GM23338 (cell line): ENCODE results near the gene COA6. TPM values are rescaled to one million over a fixed set of nuclear protein-coding genes. Genes with fewer than 3 reads are reported as not detected.

ENCODE experiments used
- ATAC-seq: fragments of 200-7000 bp; cut with Tn5 transposase; 3 replicates; pipeline ENCODE4 v1.9.1; 2020
- DNase-seq: peaks from one replicate; pipeline ENCODE4 v3.0.0-alpha.2; 2015; ENCODE audit warnings: low spot score
- H2AFZ ChIP-seq: fragments of 200-600 bp; sonication (generic); 2 replicates; pipeline ENCODE4 v1.8.0; 2016; ENCODE audit warnings: antibody characterized with exemption, mild to moderate bottlenecking, moderate library complexity
- H3F3A ChIP-seq: fragments of 200-600 bp; sonication (generic); replicated peaks from 2 replicates; pipeline ENCODE4 v1.8.0; 2017; ENCODE audit warnings: antibody characterized with exemption, mixed run types, low read depth
- H3K27ac ChIP-seq: fragments of 200-600 bp; sonication (generic); 2 replicates; pipeline ENCODE4 v1.6.1; 2016; ENCODE audit warnings: low read depth
- H3K27me3 ChIP-seq: fragments of 200-600 bp; sonication (generic); 2 replicates; pipeline ENCODE4 v1.8.0; 2016; ENCODE audit warnings: mild to moderate bottlenecking, mixed run types, moderate library complexity; ENCODE audit not compliant: insufficient read depth
- H3K36me3 ChIP-seq: fragments of 200-600 bp; sonication (generic); 2 replicates; pipeline ENCODE4 v1.8.0; 2016; ENCODE audit warnings: mild to moderate bottlenecking; ENCODE audit not compliant: insufficient read depth
- H3K4me1 ChIP-seq: fragments of 200-600 bp; sonication (generic); 2 replicates; pipeline ENCODE4 v1.8.0; 2016; ENCODE audit warnings: mild to moderate bottlenecking, moderate library complexity; ENCODE audit not compliant: insufficient read depth
- H3K4me2 ChIP-seq: fragments of 200-600 bp; sonication (generic); 2 replicates; pipeline ENCODE4 v1.7.1; 2017; ENCODE audit warnings: mixed run types
- H3K4me3 ChIP-seq: fragments of 200-600 bp; sonication (generic); 2 replicates; pipeline ENCODE4 v1.6.1; 2016; ENCODE audit warnings: mixed run types
- H3K79me2 ChIP-seq: fragments of 200-600 bp; sonication (generic); replicated peaks from 2 replicates; pipeline ENCODE4 v1.8.0; 2017; ENCODE audit warnings: mild to moderate bottlenecking; ENCODE audit not compliant: insufficient read depth
- H3K9me2 ChIP-seq: fragments of 200-600 bp; sonication (generic); 2 replicates; pipeline ENCODE4 v1.8.0; 2017; ENCODE audit not compliant: insufficient read depth
- H4K20me1 ChIP-seq: fragments of 200-600 bp; sonication (generic); replicated peaks from 2 replicates; pipeline ENCODE4 v1.8.0; 2017; ENCODE audit warnings: mild to moderate bottlenecking; ENCODE audit not compliant: insufficient read depth
- H3K27ac Mint-ChIP-seq: 2 replicates; pipeline ENCODE4 v1.8.0; 2020; ENCODE audit warnings: inconsistent platforms, mild to moderate bottlenecking, moderate library complexity, mixed read lengths
- H3K27me3 Mint-ChIP-seq: 3 replicates; pipeline ENCODE4 v1.8.0; 2022; ENCODE audit warnings: low read depth, mild to moderate bottlenecking, moderate library complexity, mixed read lengths, inconsistent platforms; ENCODE audit not compliant: insufficient read depth, poor library complexity
- H3K36me3 Mint-ChIP-seq: 3 replicates; pipeline ENCODE4 v1.8.0; 2021; ENCODE audit warnings: low read depth, mild to moderate bottlenecking, inconsistent platforms, moderate library complexity, mixed read lengths
- H3K4me1 Mint-ChIP-seq: 3 replicates; pipeline ENCODE4 v1.8.0; 2020; ENCODE audit warnings: mild to moderate bottlenecking, inconsistent platforms, mixed read lengths
- H3K4me3 Mint-ChIP-seq: 3 replicates; pipeline ENCODE4 v1.8.0; 2021; ENCODE audit warnings: moderate library complexity, mild to moderate bottlenecking, inconsistent platforms, mixed read lengths
- H3K9me3 Mint-ChIP-seq: 3 replicates; pipeline ENCODE4 v1.8.0; 2020; ENCODE audit warnings: moderate library complexity, mild to moderate bottlenecking, inconsistent platforms, mixed read lengths
- CREB1 ChIP-seq: fragments of 250-450 bp; sonication (Bioruptor Pico); IDR thresholded peaks from 2 replicates; pipeline ENCODE4 v1.5.0; 2020; ENCODE audit warnings: low read depth, mild to moderate bottlenecking, moderate library complexity
- CTCF ChIP-seq, 2 experiments: fragments of 200-600 bp in 1 of 2; sonication (generic) in 1 of 2; conservative IDR thresholded peaks; 2 replicates each; pipeline versions ENCODE4 v1.5.1 to v1.6.1; 2016 to 2017; ENCODE audit warnings: antibody characterized with exemption in 2 of 2, low read depth in 2 of 2, mild to moderate bottlenecking in 2 of 2, moderate library complexity in 1 of 2
- ETS1 ChIP-seq: IDR thresholded peaks from 2 replicates; pipeline ENCODE4 v1.6.1; 2016; ENCODE audit warnings: antibody characterized with exemption
- EZH2 ChIP-seq: fragments of 200-600 bp; sonication (generic); IDR thresholded peaks from one replicate; pipeline ENCODE4 v1.8.0; 2017; ENCODE audit warnings: antibody characterized with exemption, mild to moderate bottlenecking, low read depth; ENCODE audit not compliant: unreplicated experiment
- JUNB ChIP-seq: IDR thresholded peaks from one replicate; pipeline ENCODE4 v1.6.1; 2016; ENCODE audit warnings: antibody characterized with exemption; ENCODE audit not compliant: unreplicated experiment
- NANOG ChIP-seq: IDR thresholded peaks from 2 replicates; pipeline ENCODE4 v1.6.1; 2016; ENCODE audit warnings: antibody characterized with exemption, borderline replicate concordance
- STAT1 ChIP-seq: IDR thresholded peaks from one replicate; pipeline ENCODE4 v1.6.1; 2016; ENCODE audit warnings: antibody characterized with exemption; ENCODE audit not compliant: unreplicated experiment
- ZNF331 ChIP-seq: fragments of 250-450 bp; sonication (Bioruptor Pico); IDR thresholded peaks from 2 replicates; pipeline ENCODE4 v1.5.0; 2020; ENCODE audit warnings: low read depth, mild to moderate bottlenecking, moderate library complexity
- polyA plus RNA-seq: library from polyadenylated mRNA; unstranded; fragments of >200 nt; fragmentation: Nextera tagmentation; extraction: Ambion mirVana; gene quantifications from 2 replicates; pipeline ENCODE4 v1.2.1, GENCODE V29; 2016
- total RNA-seq: library from RNA; depleted of rRNA; stranded (reverse); fragments of >200 nt; shearing (Covaris generic); gene quantifications from 2 replicates; pipeline ENCODE4 v1.2.3, GENCODE V29; 2014
- TF ChIP-seq, protein P1 (sequence below): fragments of 250-450 bp; sonication (Bioruptor Pico); IDR thresholded peaks from 2 replicates; pipeline ENCODE4 v1.5.0; 2020; ENCODE audit warnings: mild to moderate bottlenecking, moderate library complexity
- TF ChIP-seq, protein P2 (sequence below): IDR thresholded peaks from one replicate; pipeline ENCODE4 v1.6.1; 2018; ENCODE audit warnings: antibody characterized with exemption; ENCODE audit not compliant: unreplicated experiment

Gene COA6
- total and polyA plus RNA-seq, 2 experiments from 2014 or later, result 20.7 to 156 TPM

- TF ChIP-seq, protein P1, sequence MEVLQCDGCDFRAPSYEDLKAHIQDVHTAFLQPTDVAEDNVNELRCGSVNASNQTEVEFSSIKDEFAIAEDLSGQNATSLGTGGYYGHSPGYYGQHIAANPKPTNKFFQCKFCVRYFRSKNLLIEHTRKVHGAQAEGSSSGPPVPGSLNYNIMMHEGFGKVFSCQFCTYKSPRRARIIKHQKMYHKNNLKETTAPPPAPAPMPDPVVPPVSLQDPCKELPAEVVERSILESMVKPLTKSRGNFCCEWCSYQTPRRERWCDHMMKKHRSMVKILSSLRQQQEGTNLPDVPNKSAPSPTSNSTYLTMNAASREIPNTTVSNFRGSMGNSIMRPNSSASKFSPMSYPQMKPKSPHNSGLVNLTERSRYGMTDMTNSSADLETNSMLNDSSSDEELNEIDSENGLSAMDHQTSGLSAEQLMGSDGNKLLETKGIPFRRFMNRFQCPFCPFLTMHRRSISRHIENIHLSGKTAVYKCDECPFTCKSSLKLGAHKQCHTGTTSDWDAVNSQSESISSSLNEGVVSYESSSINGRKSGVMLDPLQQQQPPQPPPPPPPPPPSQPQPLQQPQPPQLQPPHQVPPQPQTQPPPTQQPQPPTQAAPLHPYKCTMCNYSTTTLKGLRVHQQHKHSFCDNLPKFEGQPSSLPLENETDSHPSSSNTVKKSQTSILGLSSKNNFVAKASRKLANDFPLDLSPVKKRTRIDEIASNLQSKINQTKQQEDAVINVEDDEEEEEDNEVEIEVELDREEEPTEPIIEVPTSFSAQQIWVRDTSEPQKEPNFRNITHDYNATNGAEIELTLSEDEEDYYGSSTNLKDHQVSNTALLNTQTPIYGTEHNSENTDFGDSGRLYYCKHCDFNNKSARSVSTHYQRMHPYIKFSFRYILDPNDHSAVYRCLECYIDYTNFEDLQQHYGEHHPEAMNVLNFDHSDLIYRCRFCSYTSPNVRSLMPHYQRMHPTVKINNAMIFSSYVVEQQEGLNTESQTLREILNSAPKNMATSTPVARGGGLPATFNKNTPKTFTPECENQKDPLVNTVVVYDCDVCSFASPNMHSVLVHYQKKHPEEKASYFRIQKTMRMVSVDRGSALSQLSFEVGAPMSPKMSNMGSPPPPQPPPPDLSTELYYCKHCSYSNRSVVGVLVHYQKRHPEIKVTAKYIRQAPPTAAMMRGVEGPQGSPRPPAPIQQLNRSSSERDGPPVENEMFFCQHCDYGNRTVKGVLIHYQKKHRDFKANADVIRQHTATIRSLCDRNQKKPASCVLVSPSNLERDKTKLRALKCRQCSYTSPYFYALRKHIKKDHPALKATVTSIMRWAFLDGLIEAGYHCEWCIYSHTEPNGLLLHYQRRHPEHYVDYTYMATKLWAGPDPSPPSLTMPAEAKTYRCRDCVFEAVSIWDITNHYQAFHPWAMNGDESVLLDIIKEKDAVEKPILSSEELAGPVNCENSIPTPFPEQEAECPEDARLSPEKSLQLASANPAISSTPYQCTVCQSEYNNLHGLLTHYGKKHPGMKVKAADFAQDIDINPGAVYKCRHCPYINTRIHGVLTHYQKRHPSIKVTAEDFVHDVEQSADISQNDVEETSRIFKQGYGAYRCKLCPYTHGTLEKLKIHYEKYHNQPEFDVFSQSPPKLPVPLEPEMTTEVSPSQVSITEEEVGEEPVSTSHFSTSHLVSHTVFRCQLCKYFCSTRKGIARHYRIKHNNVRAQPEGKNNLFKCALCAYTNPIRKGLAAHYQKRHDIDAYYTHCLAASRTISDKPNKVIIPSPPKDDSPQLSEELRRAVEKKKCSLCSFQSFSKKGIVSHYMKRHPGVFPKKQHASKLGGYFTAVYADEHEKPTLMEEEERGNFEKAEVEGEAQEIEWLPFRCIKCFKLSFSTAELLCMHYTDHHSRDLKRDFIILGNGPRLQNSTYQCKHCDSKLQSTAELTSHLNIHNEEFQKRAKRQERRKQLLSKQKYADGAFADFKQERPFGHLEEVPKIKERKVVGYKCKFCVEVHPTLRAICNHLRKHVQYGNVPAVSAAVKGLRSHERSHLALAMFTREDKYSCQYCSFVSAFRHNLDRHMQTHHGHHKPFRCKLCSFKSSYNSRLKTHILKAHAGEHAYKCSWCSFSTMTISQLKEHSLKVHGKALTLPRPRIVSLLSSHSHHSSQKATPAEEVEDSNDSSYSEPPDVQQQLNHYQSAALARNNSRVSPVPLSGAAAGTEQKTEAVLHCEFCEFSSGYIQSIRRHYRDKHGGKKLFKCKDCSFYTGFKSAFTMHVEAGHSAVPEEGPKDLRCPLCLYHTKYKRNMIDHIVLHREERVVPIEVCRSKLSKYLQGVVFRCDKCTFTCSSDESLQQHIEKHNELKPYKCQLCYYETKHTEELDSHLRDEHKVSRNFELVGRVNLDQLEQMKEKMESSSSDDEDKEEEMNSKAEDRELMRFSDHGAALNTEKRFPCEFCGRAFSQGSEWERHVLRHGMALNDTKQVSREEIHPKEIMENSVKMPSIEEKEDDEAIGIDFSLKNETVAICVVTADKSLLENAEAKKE (CRISPR knock-in tag), result no peak
- TF ChIP-seq CTCF (conservative IDR thresholded peaks at IDR 0.05; ENCODE audit: low read depth in 2 of 2) (no peak), ZNF331 (CRISPR knock-in tag) (no peak)
Observed at GRCh38 chr1:234430691-234431090, 57.4 kb downstream of the COA6 start (continued).

DNA sequence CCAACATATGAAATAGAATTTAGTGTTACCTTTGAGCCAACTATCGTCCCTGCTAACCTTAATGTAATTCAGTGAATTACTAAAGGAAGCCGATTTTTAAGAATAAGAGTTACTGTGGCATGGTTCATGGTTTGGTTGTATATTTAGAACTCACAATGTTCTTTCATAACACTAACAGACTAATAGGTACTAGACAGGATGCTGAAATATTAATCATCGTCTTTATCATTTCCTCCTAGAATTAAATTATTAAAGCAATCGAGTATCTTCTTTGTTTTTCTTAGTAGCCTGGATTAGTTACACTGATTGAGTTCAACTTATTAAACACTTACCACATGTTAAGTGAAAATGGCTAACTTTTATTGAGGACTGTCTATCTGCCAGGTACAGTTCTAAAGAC lies 58.0 kb downstream of the COA6 start:
- H3K27ac Mint-ChIP-seq, result no peak overlapping the region
- H2AFZ ChIP-seq, result no peak overlapping the region
- no peaks in the 10 kb centered on the region for H3K4me1 ChIP-seq
- no peaks in the 10 kb centered on the region for H3K79me2 ChIP-seq
- no peaks in the 10 kb centered on the region for H3K27me3 Mint-ChIP-seq
- H3F3A ChIP-seq, result no peaks in the 10 kb centered on the region
- H3K27me3 ChIP-seq, result no peaks in the 10 kb centered on the region
- no peak overlapping the region for H3K4me2 ChIP-seq
- H3K4me3 ChIP-seq, result no peak overlapping the region
- peaks cover 37% of the 10 kb centered on the region for H3K36me3 Mint-ChIP-seq
- H4K20me1 ChIP-seq, result no peaks in the 10 kb centered on the region
- ATAC-seq (no peak), DNase-seq (no peak)
- H3K9me3 Mint-ChIP-seq, result no peaks in the 10 kb centered on the region
- peaks cover 8% of the 10 kb centered on the region; the same call in 1 of the 2 replicates for H3K36me3 ChIP-seq
- no peak overlapping the region for H3K4me3 Mint-ChIP-seq
- H3K4me1 Mint-ChIP-seq, result no peaks in the 10 kb centered on the region
- no peak overlapping the region for H3K27ac ChIP-seq
- H3K9me2 ChIP-seq, result no peaks in the 10 kb centered on the region
- TF ChIP-seq ETS1, result no peak
- TF ChIP-seq EZH2, result no peak
- TF ChIP-seq ZNF331 (CRISPR knock-in tag), result no peak
- no peak for TF ChIP-seq CTCF (conservative IDR thresholded peaks at IDR 0.05; ENCODE audit: low read depth in 2 of 2)
- no peak for TF ChIP-seq CREB1 (CRISPR knock-in tag)
- TF ChIP-seq STAT1, result no peak
- no peak for TF ChIP-seq NANOG
- TF ChIP-seq, protein P2, sequence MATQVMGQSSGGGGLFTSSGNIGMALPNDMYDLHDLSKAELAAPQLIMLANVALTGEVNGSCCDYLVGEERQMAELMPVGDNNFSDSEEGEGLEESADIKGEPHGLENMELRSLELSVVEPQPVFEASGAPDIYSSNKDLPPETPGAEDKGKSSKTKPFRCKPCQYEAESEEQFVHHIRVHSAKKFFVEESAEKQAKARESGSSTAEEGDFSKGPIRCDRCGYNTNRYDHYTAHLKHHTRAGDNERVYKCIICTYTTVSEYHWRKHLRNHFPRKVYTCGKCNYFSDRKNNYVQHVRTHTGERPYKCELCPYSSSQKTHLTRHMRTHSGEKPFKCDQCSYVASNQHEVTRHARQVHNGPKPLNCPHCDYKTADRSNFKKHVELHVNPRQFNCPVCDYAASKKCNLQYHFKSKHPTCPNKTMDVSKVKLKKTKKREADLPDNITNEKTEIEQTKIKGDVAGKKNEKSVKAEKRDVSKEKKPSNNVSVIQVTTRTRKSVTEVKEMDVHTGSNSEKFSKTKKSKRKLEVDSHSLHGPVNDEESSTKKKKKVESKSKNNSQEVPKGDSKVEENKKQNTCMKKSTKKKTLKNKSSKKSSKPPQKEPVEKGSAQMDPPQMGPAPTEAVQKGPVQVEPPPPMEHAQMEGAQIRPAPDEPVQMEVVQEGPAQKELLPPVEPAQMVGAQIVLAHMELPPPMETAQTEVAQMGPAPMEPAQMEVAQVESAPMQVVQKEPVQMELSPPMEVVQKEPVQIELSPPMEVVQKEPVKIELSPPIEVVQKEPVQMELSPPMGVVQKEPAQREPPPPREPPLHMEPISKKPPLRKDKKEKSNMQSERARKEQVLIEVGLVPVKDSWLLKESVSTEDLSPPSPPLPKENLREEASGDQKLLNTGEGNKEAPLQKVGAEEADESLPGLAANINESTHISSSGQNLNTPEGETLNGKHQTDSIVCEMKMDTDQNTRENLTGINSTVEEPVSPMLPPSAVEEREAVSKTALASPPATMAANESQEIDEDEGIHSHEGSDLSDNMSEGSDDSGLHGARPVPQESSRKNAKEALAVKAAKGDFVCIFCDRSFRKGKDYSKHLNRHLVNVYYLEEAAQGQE, result no peak
- TF ChIP-seq JUNB, result no peak
